Measurements from ENCODE around the gene PARD3.

Gene PARD3

GRCh38 chr10:34340934-34341333 is 474.2 kb downstream of the PARD3 start:
- no peak for DNase-seq (ENCODE audit: low spot score)

DNA sequence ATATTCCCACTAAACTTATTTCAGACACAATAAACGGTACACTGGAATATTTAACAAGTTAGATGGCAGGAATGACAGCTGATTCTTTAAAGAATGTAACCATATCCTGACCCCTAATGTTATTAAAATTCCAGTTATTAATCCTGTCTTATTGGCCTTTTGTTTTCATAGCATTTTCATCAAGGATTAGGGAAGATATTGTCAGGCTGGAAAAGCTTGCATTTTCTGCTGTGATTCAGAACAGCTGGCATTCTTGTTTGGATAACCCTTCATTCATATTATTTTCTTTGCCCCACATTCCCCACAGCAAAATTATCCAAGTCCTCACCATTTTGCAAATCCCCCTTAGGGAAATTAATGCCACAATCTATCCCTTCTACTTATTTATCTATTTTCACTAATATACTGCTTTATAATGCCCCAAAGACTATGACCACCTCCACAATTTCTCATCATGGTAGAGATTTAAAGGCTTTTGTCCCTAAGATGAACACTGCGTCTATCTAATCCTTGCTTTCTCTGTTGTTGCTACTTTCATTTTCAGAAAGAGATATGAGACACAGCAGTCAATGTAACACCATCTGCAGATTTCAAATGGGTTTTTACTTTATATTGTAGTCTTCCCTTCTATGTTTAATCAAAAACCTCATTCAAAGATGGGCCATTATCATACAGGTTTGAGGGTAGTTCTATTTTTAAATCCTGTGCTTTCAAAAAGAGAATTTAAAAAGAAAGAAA is 475.1 kb downstream of the PARD3 start:
- no peak for DNase-seq (ENCODE audit: low spot score)

GRCh38 chr10:34337917-34338316 is 477.2 kb downstream of the PARD3 start:
- no peak for DNase-seq (ENCODE audit: low spot score)

DNA sequence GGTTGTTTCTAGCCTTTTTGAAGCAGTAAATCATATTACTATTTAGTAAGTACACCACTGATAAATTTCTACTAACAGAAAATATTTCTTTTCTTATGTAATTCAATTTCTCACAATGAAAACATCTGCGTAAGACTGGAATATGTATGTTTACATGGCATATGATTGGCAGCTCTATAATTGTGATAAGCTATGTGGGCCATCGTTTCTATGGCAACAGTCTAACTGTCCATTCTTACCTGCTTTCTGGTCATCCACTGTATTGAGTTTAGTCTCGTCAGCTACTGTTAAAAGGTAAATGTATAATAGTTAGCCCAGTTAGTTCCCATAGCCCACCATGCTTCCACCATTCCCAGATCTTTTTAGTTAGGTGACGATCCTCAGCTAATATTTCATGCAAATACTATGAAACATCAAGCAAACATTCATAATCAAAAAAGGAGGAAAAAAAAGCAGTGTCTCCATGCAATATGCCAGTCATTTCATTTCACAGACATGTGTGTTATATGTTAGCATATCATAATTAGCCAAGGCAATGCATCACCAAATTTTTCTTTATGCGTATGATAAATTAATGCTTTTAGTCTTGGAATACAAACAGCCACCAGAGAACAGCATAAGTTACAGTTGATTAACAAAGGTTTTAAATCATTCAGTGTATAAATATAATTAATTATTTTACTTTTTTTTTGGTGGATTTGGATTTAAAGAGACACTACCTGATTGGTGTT is 479.0 kb downstream of the PARD3 start:
- DNase-seq (ENCODE audit: low spot score): no peak

DNA sequence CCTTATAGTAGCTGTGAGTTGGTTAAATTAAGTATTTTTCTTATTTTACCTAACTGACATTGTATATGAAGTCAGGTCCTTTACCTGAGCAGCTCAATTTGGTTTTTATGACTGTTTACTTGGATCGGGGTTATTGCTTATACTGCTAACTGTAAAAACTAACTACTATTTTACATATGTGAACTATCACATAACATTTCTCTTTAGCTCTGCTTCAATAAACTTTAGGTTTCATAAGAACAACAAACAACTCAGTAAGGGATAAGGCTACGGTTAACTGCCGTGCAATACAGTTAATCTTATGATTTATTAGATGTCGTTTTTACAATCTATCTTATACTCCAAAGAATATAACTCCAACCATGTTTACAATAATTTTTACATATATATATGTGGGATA is 480.2 kb downstream of the PARD3 start:
- no peak for DNase-seq (ENCODE audit: low spot score)

- no peak for DNase-seq (ENCODE audit: low spot score)
Measured at GRCh38 chr10:34333513-34333912, 481.6 kb downstream of the PARD3 start.

DNA sequence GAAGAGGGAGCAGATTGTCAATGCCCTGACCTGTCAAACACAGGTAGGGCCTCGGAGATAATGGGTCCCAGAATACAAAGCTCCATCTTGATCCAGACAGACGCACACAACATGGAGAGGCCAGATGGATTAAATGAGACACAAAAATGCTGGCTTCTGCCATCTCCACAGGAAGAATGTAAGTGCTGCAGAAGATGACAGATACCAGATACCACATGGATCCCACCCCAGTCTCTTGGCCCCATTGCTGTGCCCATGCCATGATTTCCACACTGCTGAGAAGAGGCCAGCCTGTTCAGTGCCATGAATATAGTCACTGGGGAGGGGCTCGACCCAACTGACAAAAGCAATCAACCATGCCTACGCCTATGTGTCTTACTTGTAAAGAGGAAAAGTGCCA is 487.9 kb downstream of the PARD3 start:
- no peak for DNase-seq (ENCODE audit: low spot score)

DNA sequence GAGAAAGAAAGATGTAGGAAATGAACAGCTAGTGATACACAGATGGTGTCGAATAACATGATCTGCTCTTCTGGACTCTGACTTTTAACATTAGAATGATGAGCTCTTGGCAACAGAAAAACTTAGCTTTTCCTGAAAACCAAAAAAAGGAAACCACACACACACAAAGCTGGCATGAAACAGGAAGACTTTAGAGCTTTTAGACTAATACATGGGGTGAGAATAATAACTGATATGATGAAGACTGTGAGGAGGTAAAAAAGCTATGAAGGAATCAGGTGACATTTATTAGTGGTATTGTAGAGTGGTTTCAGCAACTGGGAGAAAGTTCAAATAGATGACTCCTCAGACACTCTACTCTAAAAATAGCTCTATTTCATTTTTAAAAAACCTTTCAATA is 491.9 kb downstream of the PARD3 start:
- DNase-seq (ENCODE audit: low spot score): no peak

- DNase-seq (ENCODE audit: low spot score): no peak
Measured at GRCh38 chr10:34320265-34320664, 494.8 kb downstream of the PARD3 start.

DNA sequence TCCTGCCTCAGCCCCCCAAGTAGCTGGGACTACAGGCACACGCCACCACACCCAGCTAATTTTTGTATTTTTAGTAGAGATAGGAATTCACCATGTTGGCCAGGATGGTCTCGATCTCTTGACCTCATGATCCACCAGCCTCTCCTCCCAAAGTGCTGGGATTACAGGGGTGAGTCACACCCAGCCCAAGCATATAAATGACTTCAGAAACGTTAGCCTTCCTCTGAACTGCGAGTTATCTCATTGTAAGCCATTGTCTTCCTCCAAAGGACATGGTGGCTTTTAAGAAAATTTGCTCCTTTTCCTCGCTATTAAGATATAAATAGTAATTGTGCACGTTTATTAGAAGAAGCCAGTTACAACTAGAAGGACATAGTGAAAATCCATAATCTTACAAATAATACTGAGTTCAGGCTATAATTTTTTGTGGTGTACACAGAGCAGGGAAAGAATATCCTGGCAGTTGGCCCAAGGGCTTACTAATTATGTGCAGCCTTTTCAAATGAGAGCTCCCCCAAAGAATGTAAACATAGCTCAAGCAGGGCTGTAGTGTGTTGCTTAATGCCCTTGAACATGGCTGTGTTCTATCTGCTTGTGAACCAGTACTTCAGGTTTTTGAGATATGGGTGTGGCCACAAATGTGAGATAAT is 495.8 kb downstream of the PARD3 start:
- peak; percentile 10 for DNase-seq (ENCODE audit: low spot score)

- no peak for DNase-seq (ENCODE audit: low spot score)
Measured at GRCh38 chr10:34316154-34316553, 498.9 kb downstream of the PARD3 start.

DNA sequence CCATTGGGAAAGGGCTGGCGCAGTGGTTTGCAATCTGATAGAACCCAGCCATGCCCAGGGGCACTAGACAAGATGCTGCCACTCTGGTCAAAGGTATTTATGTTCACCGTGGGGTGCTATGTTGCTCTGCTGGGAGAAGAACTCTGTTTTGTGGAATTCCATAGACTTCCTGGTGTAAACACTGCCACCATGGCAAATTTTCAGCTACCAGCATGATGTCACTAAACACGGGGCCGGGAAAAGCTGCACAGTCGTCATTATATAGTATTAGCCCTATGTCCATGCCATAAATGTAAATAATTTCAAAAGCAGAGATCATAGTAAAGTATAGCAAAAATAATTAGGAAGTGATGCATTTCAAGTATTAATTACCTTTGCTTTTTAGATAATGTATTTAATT is 500.6 kb downstream of the PARD3 start:
- no peak for DNase-seq (ENCODE audit: low spot score)

DNA sequence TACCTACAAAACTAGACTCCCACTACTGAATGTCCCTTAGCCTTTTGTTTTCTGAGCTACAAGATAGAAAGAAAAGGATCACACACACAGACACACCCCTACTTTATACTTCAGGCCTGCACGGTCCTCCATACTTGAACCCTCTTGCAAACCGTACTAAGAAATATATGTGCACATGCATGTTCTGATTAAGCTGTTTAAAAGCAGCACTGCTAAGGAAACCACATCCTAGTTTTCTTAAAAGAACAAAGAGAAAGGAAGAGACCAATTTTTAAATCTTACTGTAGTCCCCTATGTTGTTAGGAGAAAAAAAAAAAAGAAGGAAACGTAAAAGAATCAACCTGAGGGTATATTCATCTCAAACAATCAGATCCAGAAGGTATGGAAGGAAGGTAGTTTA is 501.2 kb downstream of the PARD3 start:
- DNase-seq (ENCODE audit: low spot score): no peak

- no peak for DNase-seq (ENCODE audit: low spot score)
Measured at GRCh38 chr10:34313353-34313752, 501.7 kb downstream of the PARD3 start.

DNA sequence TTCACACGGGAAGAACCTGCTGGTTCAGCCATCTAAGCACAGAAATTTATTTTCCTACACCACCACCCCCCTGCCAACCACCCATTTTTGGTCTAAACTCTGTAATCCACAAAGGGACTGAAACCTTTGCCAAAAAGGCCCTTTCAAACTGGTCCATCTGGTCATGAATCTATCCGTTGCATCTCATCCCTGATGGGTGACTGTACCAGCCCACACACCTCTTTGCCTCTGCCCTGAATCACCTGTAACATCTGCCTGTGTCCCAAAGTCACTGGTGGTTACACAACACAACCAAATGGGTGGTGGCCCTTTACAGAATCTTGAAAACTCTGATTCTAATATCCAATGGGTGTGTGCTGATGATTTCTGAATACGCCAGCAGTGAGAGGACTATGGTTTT is 503.4 kb downstream of the PARD3 start:
- no peak for DNase-seq (ENCODE audit: low spot score)

GRCh38 chr10:34310234-34310633 is 504.9 kb downstream of the PARD3 start:
- DNase-seq (ENCODE audit: low spot score): no peak

DNA sequence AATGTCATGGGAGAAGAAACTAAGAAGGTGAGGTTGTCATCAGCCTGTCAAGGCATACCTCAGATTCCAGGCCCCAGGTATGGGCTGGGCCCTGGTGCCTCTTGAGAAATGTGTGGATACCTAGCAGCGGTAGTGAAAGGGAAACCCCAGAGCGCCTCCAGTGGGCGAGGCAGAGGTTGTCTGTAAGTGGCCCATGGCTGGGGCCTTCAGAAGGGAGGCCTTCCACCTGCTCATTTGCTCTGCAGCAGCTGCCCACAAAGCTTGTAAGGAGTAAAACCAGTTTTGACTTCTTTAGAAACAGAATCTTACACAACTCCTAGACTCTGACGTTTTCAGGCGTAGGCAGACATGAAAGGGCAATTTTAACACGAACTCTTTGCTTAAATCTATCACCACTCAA is 509.9 kb downstream of the PARD3 start:
- peak; percentile 15 for DNase-seq (ENCODE audit: low spot score)

GRCh38 chr10:34303022-34303421 is 512.1 kb downstream of the PARD3 start:
- DNase-seq (ENCODE audit: low spot score): no peak

- DNase-seq (ENCODE audit: low spot score): no peak
Measured at GRCh38 chr10:34299105-34299611, 515.9 kb downstream of the PARD3 start.

DNA sequence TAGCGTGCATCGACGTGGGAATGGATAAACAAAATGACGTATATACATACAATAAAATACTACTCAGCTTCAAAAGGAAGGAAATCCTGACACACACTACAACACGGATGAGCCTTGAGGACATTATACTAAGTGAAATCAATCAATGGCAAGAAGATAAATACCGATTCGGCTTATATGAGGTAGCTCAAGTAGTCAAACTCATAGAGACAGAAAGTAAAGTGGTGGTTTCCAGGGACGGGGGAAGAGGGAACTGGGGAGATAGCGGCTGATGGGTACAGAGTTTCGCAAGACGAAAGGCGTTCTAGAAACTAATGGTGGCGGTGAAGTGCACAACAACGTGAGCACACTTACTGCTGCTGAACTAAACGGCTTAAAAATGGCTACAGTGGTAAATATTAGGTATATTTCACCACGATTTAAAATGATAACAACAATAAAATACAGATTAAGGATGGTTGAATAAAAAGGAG is 516.7 kb downstream of the PARD3 start:
- DNase-seq (ENCODE audit: low spot score): no peak

- DNase-seq (ENCODE audit: low spot score): peak; percentile 11
Measured at GRCh38 chr10:34297541-34298345, 517.4 kb downstream of the PARD3 start.

- no peak for DNase-seq (ENCODE audit: low spot score)
Measured at GRCh38 chr10:34295142-34295548, 520.0 kb downstream of the PARD3 start.
